ENCODE data around the gene PLXNA3.
"Not testable (repeated sequence)": the region's sequence is repeated elsewhere in the genome, so short reads cannot be mapped to it uniquely, and the experiment has no call there.

PLXNA3 gene

DNA sequence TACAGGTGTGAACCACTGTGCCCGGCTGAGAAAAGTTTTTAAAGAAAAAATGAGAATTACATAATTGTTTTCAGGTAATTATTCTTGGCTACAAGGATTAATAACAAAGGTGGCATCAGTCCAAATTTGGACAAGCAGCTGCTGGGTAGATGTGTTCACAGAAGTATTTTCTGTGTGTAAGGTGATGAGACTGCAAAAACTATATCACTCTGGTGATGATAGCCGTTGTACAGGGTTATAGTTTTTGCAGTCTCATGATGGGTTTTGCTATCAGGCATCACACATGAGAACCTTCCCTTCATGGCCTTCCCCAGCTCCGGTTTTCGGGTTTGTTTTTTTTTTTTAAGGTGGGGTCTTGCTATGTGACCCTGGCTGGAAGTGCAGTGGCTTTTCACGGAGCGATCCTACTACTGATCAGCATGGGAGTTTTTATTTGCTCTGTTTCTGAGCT is 37.4 kb downstream of the PLXNA3 start:
- H2AK5ac ChIP-seq (ENCODE audit: low read length, severe bottlenecking), result no peak overlapping the region
- WGBS, result 67% methylated on average over 3 of the region's 6 CpGs
- H3K4me2 ChIP-seq (ENCODE audit: low read length, poor library complexity, severe bottlenecking), result no peak overlapping the region
- no peak overlapping the region for H2BK5ac ChIP-seq (ENCODE audit: low read depth, low read length, poor library complexity, severe bottlenecking)
- H3K4ac ChIP-seq (ENCODE audit: low read depth in 1 of 2, low read length in 2 of 2), result no peak overlapping the region
- H3K14ac ChIP-seq (ENCODE audit: low read length in 2 of 2), result no peak overlapping the region
- H2AFZ ChIP-seq (ENCODE audit: low read depth, low read length), result no peak overlapping the region
- H2BK120ac ChIP-seq (ENCODE audit: low read depth, low read length), result no peak overlapping the region
- no peaks in the 10 kb centered on the region for H3K4me1 ChIP-seq (ENCODE audit: control insufficient read depth, insufficient read depth, low read depth, low read length)
- H4K91ac ChIP-seq (ENCODE audit: low read length), result no peak overlapping the region
- no peak overlapping the region for H2BK15ac ChIP-seq (ENCODE audit: low read depth, poor library complexity, severe bottlenecking)
- no peaks in the 10 kb centered on the region for H3K9me3 ChIP-seq (ENCODE audit: control insufficient read depth, low read length)
- no peak overlapping the region for H3K23ac ChIP-seq (ENCODE audit: low read length in 2 of 2)
- no peaks in the 10 kb centered on the region for H3K79me1 ChIP-seq (replicated peaks; ENCODE audit: low read length, poor library complexity, severe bottlenecking)
- H4K8ac ChIP-seq (ENCODE audit: low read length), result no peak overlapping the region
- H3K27me3 ChIP-seq (ENCODE audit: control insufficient read depth in 1 of 2, insufficient read depth in 1 of 2, low read length in 2 of 2), result peaks cover 0 to 5% of the 10 kb centered on the region in 2 experiments
- no peaks in the 10 kb centered on the region for H3K36me3 ChIP-seq (ENCODE audit: control insufficient read depth in 1 of 2, insufficient read depth in 2 of 2, low read depth in 1 of 2, low read length in 2 of 2)
- no peak overlapping the region for H2BK12ac ChIP-seq (ENCODE audit: low read length in 2 of 2)
- H3K27ac ChIP-seq (ENCODE audit: low read length, poor library complexity, severe bottlenecking), result no peak overlapping the region
- H3K4me3 ChIP-seq (ENCODE audit: insufficient read depth in 1 of 2, low read depth in 1 of 2, low read length in 2 of 2), result no peak overlapping the region
- no peak overlapping the region for H3K18ac ChIP-seq (ENCODE audit: low read depth in 1 of 2, low read length in 2 of 2)
- DNase-seq, result no peak
- no peak overlapping the region for H3K9ac ChIP-seq (ENCODE audit: low read length)

GRCh38 chrX:154496591-154497137 is 38.6 kb downstream of the PLXNA3 start:
- not testable (repeated sequence) for H3K9me3 ChIP-seq (ENCODE audit: control insufficient read depth, low read length); H3K14ac ChIP-seq (ENCODE audit: low read length in 2 of 2); H3K27ac ChIP-seq (ENCODE audit: low read length, poor library complexity, severe bottlenecking); H4K91ac ChIP-seq (ENCODE audit: low read length); H3K9ac ChIP-seq (ENCODE audit: low read length); H2BK5ac ChIP-seq (ENCODE audit: low read depth, low read length, poor library complexity, severe bottlenecking); H3K23ac ChIP-seq (ENCODE audit: low read length in 2 of 2); H3K79me1 ChIP-seq (replicated peaks; ENCODE audit: low read length, poor library complexity, severe bottlenecking); H2BK12ac ChIP-seq (ENCODE audit: low read length in 2 of 2); H3K4me2 ChIP-seq (ENCODE audit: low read length, poor library complexity, severe bottlenecking); H3K4me1 ChIP-seq (ENCODE audit: control insufficient read depth, insufficient read depth, low read depth, low read length); H3K4ac ChIP-seq (ENCODE audit: low read depth in 1 of 2, low read length in 2 of 2); H2BK120ac ChIP-seq (ENCODE audit: low read depth, low read length); H2BK15ac ChIP-seq (ENCODE audit: low read depth, poor library complexity, severe bottlenecking); H2AK5ac ChIP-seq (ENCODE audit: low read length, severe bottlenecking); H3K18ac ChIP-seq (ENCODE audit: low read depth in 1 of 2, low read length in 2 of 2); H4K8ac ChIP-seq (ENCODE audit: low read length); H2AFZ ChIP-seq (ENCODE audit: low read depth, low read length); DNase-seq; H3K36me3 ChIP-seq (ENCODE audit: control insufficient read depth in 1 of 2, insufficient read depth in 2 of 2, low read depth in 1 of 2, low read length in 2 of 2); H3K27me3 ChIP-seq (ENCODE audit: control insufficient read depth in 1 of 2, insufficient read depth in 1 of 2, low read length in 2 of 2); H3K4me3 ChIP-seq (ENCODE audit: insufficient read depth in 1 of 2, low read depth in 1 of 2, low read length in 2 of 2)
- 94% methylated on average over 2 of the region's 4 CpGs for WGBS

DNA sequence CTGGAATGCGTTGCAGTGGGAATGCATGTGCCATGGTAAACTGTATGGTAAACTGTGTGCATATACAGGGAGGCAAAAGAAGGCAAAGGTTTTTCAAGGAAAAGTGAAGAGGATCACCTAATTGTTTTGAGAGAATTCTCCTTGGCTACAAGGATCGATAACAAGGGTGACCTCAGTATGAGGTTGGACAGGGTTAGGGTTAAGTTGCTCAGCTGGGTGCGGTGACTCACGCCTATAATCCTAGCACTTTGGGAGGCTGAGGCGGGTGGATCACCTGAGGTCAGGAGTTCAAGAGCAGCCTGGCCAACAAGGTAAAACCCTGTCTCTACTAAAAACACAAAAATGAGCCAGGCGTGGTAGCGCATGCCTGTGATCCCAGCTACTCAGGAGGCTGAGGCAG is 43.3 kb downstream of the PLXNA3 start:
- H3K23ac ChIP-seq (ENCODE audit: low read length in 2 of 2); H2BK12ac ChIP-seq (ENCODE audit: low read length in 2 of 2); H3K18ac ChIP-seq (ENCODE audit: low read depth in 1 of 2, low read length in 2 of 2); H3K79me1 ChIP-seq (replicated peaks; ENCODE audit: low read length, poor library complexity, severe bottlenecking); H3K4me3 ChIP-seq (ENCODE audit: insufficient read depth in 1 of 2, low read depth in 1 of 2, low read length in 2 of 2); H3K4me2 ChIP-seq (ENCODE audit: low read length, poor library complexity, severe bottlenecking); H3K9me3 ChIP-seq (ENCODE audit: control insufficient read depth, low read length); H4K91ac ChIP-seq (ENCODE audit: low read length); H3K27ac ChIP-seq (ENCODE audit: low read length, poor library complexity, severe bottlenecking); H3K9ac ChIP-seq (ENCODE audit: low read length); DNase-seq; H2BK120ac ChIP-seq (ENCODE audit: low read depth, low read length); H2BK5ac ChIP-seq (ENCODE audit: low read depth, low read length, poor library complexity, severe bottlenecking); H3K4ac ChIP-seq (ENCODE audit: low read depth in 1 of 2, low read length in 2 of 2); H3K14ac ChIP-seq (ENCODE audit: low read length in 2 of 2); H2AK5ac ChIP-seq (ENCODE audit: low read length, severe bottlenecking); H2AFZ ChIP-seq (ENCODE audit: low read depth, low read length); H4K8ac ChIP-seq (ENCODE audit: low read length); H2BK15ac ChIP-seq (ENCODE audit: low read depth, poor library complexity, severe bottlenecking); H3K36me3 ChIP-seq (ENCODE audit: control insufficient read depth in 1 of 2, insufficient read depth in 2 of 2, low read depth in 1 of 2, low read length in 2 of 2); H3K27me3 ChIP-seq (ENCODE audit: control insufficient read depth in 1 of 2, insufficient read depth in 1 of 2, low read length in 2 of 2): not testable (repeated sequence)
- H3K4me1 ChIP-seq (ENCODE audit: control insufficient read depth, insufficient read depth, low read depth, low read length), result peaks cover 10% of the 10 kb centered on the region
- 97% methylated on average over 6 of the region's 7 CpGs for WGBS

- Histone ChIP-seq H2BK5ac (ENCODE audit: low read depth, low read length, poor library complexity, severe bottlenecking) (no peak overlapping the region), H3K4ac (ENCODE audit: low read depth in 1 of 2, low read length in 2 of 2) (no peak overlapping the region), H2AK5ac (ENCODE audit: low read length, severe bottlenecking) (no peak overlapping the region), H2BK12ac (ENCODE audit: low read length in 2 of 2) (no peak overlapping the region), H4K91ac (ENCODE audit: low read length) (no peak overlapping the region), H3K79me1 (replicated peaks; ENCODE audit: low read length, poor library complexity, severe bottlenecking) (peaks cover 1% of the 10 kb centered on the region), H2AFZ (ENCODE audit: low read depth, low read length) (no peak overlapping the region), H3K14ac (ENCODE audit: low read length in 2 of 2) (no peak overlapping the region), H2BK15ac (ENCODE audit: low read depth, poor library complexity, severe bottlenecking) (no peak overlapping the region), H3K4me3 (ENCODE audit: insufficient read depth in 1 of 2, low read depth in 1 of 2, low read length in 2 of 2) (no peak overlapping the region), H3K4me1 (ENCODE audit: control insufficient read depth, insufficient read depth, low read depth, low read length) (peaks cover 10% of the 10 kb centered on the region), H3K9ac (ENCODE audit: low read length) (no peak overlapping the region), H3K23ac (ENCODE audit: low read length in 2 of 2) (no peak overlapping the region), H3K27me3 (ENCODE audit: control insufficient read depth in 1 of 2, insufficient read depth in 1 of 2, low read length in 2 of 2) (peaks cover 0 to 4% of the 10 kb centered on the region in 2 experiments), H3K36me3 (ENCODE audit: control insufficient read depth in 1 of 2, insufficient read depth in 2 of 2, low read depth in 1 of 2, low read length in 2 of 2) (peaks cover 8 to 11% of the 10 kb centered on the region in 2 experiments), H3K27ac (ENCODE audit: low read length, poor library complexity, severe bottlenecking) (no peak overlapping the region), H4K8ac (ENCODE audit: low read length) (no peak overlapping the region), H3K4me2 (ENCODE audit: low read length, poor library complexity, severe bottlenecking) (no peak overlapping the region), H3K9me3 (ENCODE audit: control insufficient read depth, low read length) (no peaks in the 10 kb centered on the region), H3K18ac (ENCODE audit: low read depth in 1 of 2, low read length in 2 of 2) (no peak overlapping the region), H2BK120ac (ENCODE audit: low read depth, low read length) (no peak overlapping the region)
- 80% methylated on average over 5 of the region's 8 CpGs for WGBS
- DNase-seq, result no peak
These were observed 44.0 kb downstream of the PLXNA3 start for GRCh38 chrX:154502098-154502497.

All from mesenchymal stem cell (in vitro differentiated cells and primary cell).